PFSK-1 (cell line): ENCODE data around the gene KCTD12.

Source experiments
- FOXP2 ChIP-seq: optimal IDR thresholded peaks from 2 replicates; pipeline ENCODE3; 2011; ENCODE audit warnings: borderline replicate concordance, control low read depth, inconsistent platforms; ENCODE audit not compliant: insufficient read depth; ENCODE audit errors: extremely low read length, extremely low read depth
- POLR2AphosphoS5 ChIP-seq: IDR thresholded peaks from 2 replicates; pipeline ENCODE4 v1.6.1; 2012; ENCODE audit warnings: low read depth, mild to moderate bottlenecking, control low read depth, low read length, moderate library complexity
- REST ChIP-seq, 2 experiments: IDR thresholded peaks; 2 replicates each; pipeline versions ENCODE4 v1.6.1 to v1.8.0; 2011 to 2012; ENCODE audit warnings: low read depth in 2 of 2, low read length in 2 of 2, control low read depth in 1 of 2, inconsistent platforms in 1 of 2, mild to moderate bottlenecking in 1 of 2, moderate library complexity in 1 of 2; ENCODE audit not compliant: insufficient read depth in 1 of 2
- SIN3A ChIP-seq: IDR thresholded peaks from 2 replicates; pipeline ENCODE4 v1.6.1; 2012; ENCODE audit warnings: mild to moderate bottlenecking, low read length, moderate library complexity, borderline replicate concordance; ENCODE audit not compliant: insufficient read depth
- TAF1 ChIP-seq: IDR thresholded peaks from 2 replicates; pipeline ENCODE4 v1.6.1; 2012; ENCODE audit warnings: low read length, control low read depth, borderline replicate concordance; ENCODE audit not compliant: insufficient read depth

Gene KCTD12

DNA sequence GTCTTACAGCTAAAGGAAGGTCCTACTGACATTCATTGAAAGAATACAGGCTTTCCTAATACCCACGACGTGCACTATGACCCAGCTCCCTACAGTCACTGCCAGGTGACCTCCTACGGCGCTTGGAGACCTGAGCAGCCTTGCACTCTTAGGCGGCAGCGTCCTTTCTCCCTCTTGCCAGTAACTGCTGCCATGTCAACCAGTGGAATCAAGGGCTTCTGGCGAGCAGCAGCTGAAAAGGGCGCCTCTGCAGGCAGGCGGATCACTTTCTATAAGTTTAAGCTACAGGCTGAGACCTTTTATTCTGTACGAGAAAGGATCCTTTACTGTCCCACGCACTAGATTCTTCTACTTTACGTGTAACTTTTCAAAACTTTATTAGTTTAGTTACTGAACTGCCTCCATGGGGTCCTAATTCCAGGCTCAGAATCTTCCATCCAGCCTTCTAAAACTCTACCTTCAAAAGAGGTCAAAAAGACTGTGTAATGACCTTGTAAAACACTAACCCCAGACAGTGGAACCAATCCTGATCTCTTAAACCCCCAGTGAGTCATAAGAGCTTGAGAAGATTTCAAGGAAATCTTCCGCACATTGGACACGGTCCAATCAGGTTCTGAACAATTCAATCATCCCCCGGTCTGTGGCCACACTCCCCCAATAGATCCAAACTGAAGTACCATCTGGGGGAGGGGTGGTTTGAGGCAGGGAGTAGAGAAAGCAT lies 1.9 kb downstream of the KCTD12 start:
- no peak for TF ChIP-seq POLR2AphosphoS5
- TF ChIP-seq SIN3A = no peak
- TF ChIP-seq REST (IDR thresholded peaks at IDR 0.05; ENCODE audit: insufficient read depth in 1 of 2, low read depth in 2 of 2, low read length in 2 of 2) = no peak
- no peak for TF ChIP-seq TAF1
- TF ChIP-seq FOXP2 = no peak

- no peak for TF ChIP-seq REST (IDR thresholded peaks at IDR 0.05; ENCODE audit: insufficient read depth in 1 of 2, low read depth in 2 of 2, low read length in 2 of 2)
- TF ChIP-seq TAF1 = no peak
- TF ChIP-seq POLR2AphosphoS5 = no peak
- TF ChIP-seq SIN3A = no peak
- no peak for TF ChIP-seq FOXP2
Observed at GRCh38 chr13:76883236-76883635, 3.0 kb downstream of the KCTD12 start.

GRCh38 chr13:76882431-76882830 lies 3.8 kb downstream of the KCTD12 start:
- no peak for TF ChIP-seq TAF1
- no peak for TF ChIP-seq REST (IDR thresholded peaks at IDR 0.05; ENCODE audit: insufficient read depth in 1 of 2, low read depth in 2 of 2, low read length in 2 of 2)
- TF ChIP-seq FOXP2 = no peak
- no peak for TF ChIP-seq POLR2AphosphoS5
- TF ChIP-seq SIN3A = no peak

DNA sequence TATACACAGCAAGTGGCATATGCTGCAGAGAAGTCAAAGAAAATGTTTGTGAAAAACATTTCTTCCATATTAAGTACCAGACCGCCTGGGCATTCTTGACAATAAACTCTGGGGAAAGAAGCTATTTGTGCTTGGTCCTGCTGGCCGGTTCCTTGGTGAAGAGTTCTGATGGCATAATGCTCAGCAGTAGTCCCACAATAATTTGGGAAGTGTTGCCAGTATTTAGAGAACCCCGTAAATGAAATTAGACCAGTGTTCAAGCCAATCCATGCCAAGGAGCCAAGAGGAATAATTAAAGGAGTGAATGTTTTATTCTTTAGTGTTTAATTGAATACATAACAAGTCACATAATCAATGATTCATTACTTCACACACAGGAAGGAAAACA lies 6.3 kb downstream of the KCTD12 start:
- no peak for TF ChIP-seq FOXP2
- TF ChIP-seq TAF1 = no peak
- no peak for TF ChIP-seq SIN3A
- TF ChIP-seq POLR2AphosphoS5 = no peak

DNA sequence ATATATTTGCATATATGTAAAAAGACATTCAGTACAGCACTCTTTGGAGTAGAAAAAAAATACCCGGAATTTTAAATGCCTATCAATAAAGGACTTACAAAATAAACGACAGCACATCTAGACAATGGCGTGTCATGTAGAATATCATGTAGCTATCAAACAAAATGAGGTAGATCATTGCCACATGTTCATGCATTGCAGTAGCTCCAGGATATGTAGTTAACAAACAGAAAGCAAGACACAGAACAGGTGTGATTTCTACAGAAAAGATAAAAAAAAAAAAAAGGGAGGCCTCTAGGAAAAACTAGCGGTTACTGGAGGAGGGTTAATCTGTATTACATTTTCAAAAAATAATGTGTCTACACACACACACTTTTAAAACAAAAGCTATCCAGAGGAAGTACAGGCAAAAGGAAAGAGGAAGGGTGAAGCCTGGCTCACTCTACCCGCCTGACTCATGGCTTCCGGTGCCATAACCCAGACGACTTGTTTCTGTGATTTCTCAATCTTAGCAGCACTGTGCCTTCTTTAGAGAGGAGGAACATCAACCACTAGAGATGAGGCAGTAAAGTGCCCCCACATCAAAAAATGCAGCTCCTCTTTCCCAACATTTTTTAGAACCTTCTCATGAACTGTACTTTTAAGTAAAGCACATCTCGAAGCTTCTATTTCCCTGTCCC lies 6.9 kb downstream of the KCTD12 start:
- TF ChIP-seq POLR2AphosphoS5 = no peak

- TF ChIP-seq POLR2AphosphoS5 (no peak), FOXP2 (no peak), SIN3A (no peak), TAF1 (no peak), REST (IDR thresholded peaks at IDR 0.05; ENCODE audit: insufficient read depth in 1 of 2, low read depth in 2 of 2, low read length in 2 of 2) (no peak)
Observed at GRCh38 chr13:76878043-76878442, 8.2 kb downstream of the KCTD12 start.
